ENCODE results near the gene SPATA45. TPM values are rescaled to one million over a fixed set of nuclear protein-coding genes. Genes with fewer than 3 reads are reported as not detected.

SPATA45 gene
- total and polyA plus RNA-seq, 2 of the 8 experiments (the other 6 are each of a cell fraction or from before 2014, with no cell fraction given), result 0.21 to 0.65 TPM

GRCh38 chr1:212884592-212884991, 37.1 kb upstream of the SPATA45 start:
- Histone ChIP-seq H4K91ac (replicated peaks; ENCODE audit: insufficient read length, low read length) (no peak overlapping the region), H3K23ac (ENCODE audit: insufficient read length) (no peak overlapping the region), H3K9ac (replicated peaks in 1 of 4; ENCODE audit: extremely low read depth in 1 of 4, low read depth in 3 of 4, low read length in 3 of 4) (no peak overlapping the region), H2BK12ac (ENCODE audit: low read depth, low read length) (no peak overlapping the region), H3K23me2 (ENCODE audit: low read depth, low read length) (no peaks in the 10 kb centered on the region), H2AFZ (ENCODE audit: low read length) (no peak overlapping the region), H2BK120ac (replicated peaks; ENCODE audit: low read depth, low read length) (no peak overlapping the region), H2BK5ac (ENCODE audit: low read depth, low read length) (no peak overlapping the region), H2BK20ac (ENCODE audit: low read length) (no peak overlapping the region), H3K18ac (ENCODE audit: extremely low read depth, low read length) (no peak overlapping the region), H3K9me3 (ENCODE audit: insufficient read depth in 2 of 2, low read depth in 1 of 2, low read length in 1 of 2) (no peaks in the 10 kb centered on the region), H2AK5ac (ENCODE audit: low read depth, low read length) (no peak overlapping the region), H4K20me1 (replicated peaks in 1 of 2; ENCODE audit: control insufficient read depth in 1 of 2, insufficient read depth in 2 of 2, low read length in 2 of 2) (no peaks in the 10 kb centered on the region), H3K4me3 (ENCODE audit: extremely low read depth in 1 of 4, insufficient read depth in 2 of 4, low read depth in 3 of 4, low read length in 4 of 4) (no peak overlapping the region), H3K79me1 (ENCODE audit: low read depth, low read length) (no peaks in the 10 kb centered on the region), H3K14ac (ENCODE audit: insufficient read length) (no peak overlapping the region), H3K27me3 (replicated peaks in 1 of 4; ENCODE audit: control insufficient read depth in 3 of 4, extremely low read depth in 1 of 4, insufficient read depth in 3 of 4, low read length in 3 of 4) (no peaks in the 10 kb centered on the region), H4K5ac (ENCODE audit: insufficient read length, low read depth, low read length) (no peak overlapping the region), H3K79me2 (ENCODE audit: control insufficient read depth in 1 of 2, insufficient read depth in 2 of 2, low read length in 2 of 2) (peaks cover 0 to 29% of the 10 kb centered on the region in 2 experiments; a peak in 2 of 4 replicates), H3K4me1 (replicated peaks in 1 of 4; ENCODE audit: control insufficient read depth in 3 of 4, insufficient read depth in 4 of 4, low read length in 3 of 4) (peaks cover 0 to 4% (median 0%) of the 10 kb centered on the region in 4 experiments; a peak in 3 of 7 replicates), H3K27ac (ENCODE audit: low read depth, low read length) (no peak overlapping the region), H3K36me3 (ENCODE audit: control insufficient read depth in 2 of 4, insufficient read depth in 4 of 4, low read length in 3 of 4) (peaks cover 9 to 86% (median 57%) of the 10 kb centered on the region in 4 experiments), H3K4ac (replicated peaks; ENCODE audit: insufficient read length, low read depth, low read length) (no peak overlapping the region), H3K56ac (replicated peaks; ENCODE audit: insufficient read length, low read depth, low read length) (no peak overlapping the region), H3K4me2 (ENCODE audit: insufficient read depth in 1 of 2, low read depth in 2 of 2, low read length in 2 of 2) (no peak overlapping the region), H2BK15ac (ENCODE audit: low read length) (no peak overlapping the region), H4K8ac (ENCODE audit: extremely low read depth, insufficient read depth, low read length) (no peak overlapping the region)
- ChIA-PET POLR2A (ENCODE audit: partially characterized antibody) (interaction anchor here (0.6 to 2.5 kb wide), 4 partner anchors 8 to 92 kb away, joined by 3 to 9 read pairs (median 5); no protein-coding TSS in a partner anchor), CTCF (ENCODE audit: partially characterized antibody) (no interaction called here)
- FAIRE-seq, result no peak
- no peak for DNase-seq (ENCODE audit: low read depth in 1 of 2, low spot score in 2 of 2)
- TF ChIP-seq CBX5 (IDR thresholded peaks at IDR 0.05; ENCODE audit: low read depth, low read length) (no peak), ZNF274 (IDR thresholded peaks at IDR 0.05; ENCODE audit: borderline replicate concordance, extremely low read depth, low read length) (no peak), GTF2F1 (IDR thresholded peaks at IDR 0.05; ENCODE audit: borderline replicate concordance, low read depth, low read length) (no peak), TCF12 (IDR thresholded peaks at IDR 0.05; ENCODE audit: low read depth, low read length) (no peak), NANOG (IDR thresholded peaks at IDR 0.05; ENCODE audit: insufficient read depth, low read depth, low read length, poor library complexity, severe bottlenecking) (no peak), KDM4A (IDR thresholded peaks at IDR 0.05; ENCODE audit: low read depth, low read length, severe bottlenecking) (no peak), SP1 (IDR thresholded peaks at IDR 0.05; ENCODE audit: low read depth, low read length) (no peak), BRCA1 (IDR thresholded peaks at IDR 0.05; ENCODE audit: low read depth, low read length) (no peak), SAP30 (IDR thresholded peaks at IDR 0.05; ENCODE audit: insufficient read depth, insufficient replicate concordance, low read length) (no peak), CHD1 (IDR thresholded peaks at IDR 0.05; ENCODE audit: low read depth, low read length) (no peak)
- WGBS, 2 experiments (ENCODE audit: extremely low coverage in 1 of 2, insufficient coverage in 1 of 2, insufficient read length in 1 of 2, insufficient replicate concordance in 2 of 2, low coverage in 1 of 2, low lambda C conversion rate in 2 of 2, missing lambda C conversion rate in 1 of 2), result 83% methylated on average over 4 of the region's 4 CpGs; no CpG with 5 or more reads in 1 of the 2 experiments

Measured in H1 (cell line).